Activated B cell treated with CpG ODN at 0.5 μM for 24 hours (primary cell): ENCODE results near the gene SLC8A2. TPM values are rescaled to one million over a fixed set of nuclear protein-coding genes. Genes with fewer than 3 reads are reported as not detected.

ENCODE experiments used
- ATAC-seq: fragments of 200-7000 bp; cut with Tn5 transposase; one replicate; pipeline ENCODE4 v1.10.0; 2021; ENCODE audit warnings: low read depth, mild to moderate bottlenecking, moderate library complexity
- CTCF ChIA-PET: fragments of 350-600 bp; sonication (Branson Sonifier 250); formaldehyde crosslinking; loops from one replicate; lab custom pipeline; 2021; ENCODE audit warnings: antibody characterized with exemption; lab: Charles Lee
- POLR2A ChIA-PET: fragments of 350-600 bp; sonication (Branson Sonifier 250); formaldehyde crosslinking; loops from one replicate; lab custom pipeline; 2021; ENCODE audit warnings: antibody characterized with exemption; lab: Charles Lee
- DNase-seq: peaks from one replicate; pipeline ENCODE4 v3.0.0; 2022
- H3K27ac Mint-ChIP-seq: one replicate; pipeline ENCODE4 v1.8.0; 2020; ENCODE audit warnings: mixed read lengths
- H3K27me3 Mint-ChIP-seq: one replicate; pipeline ENCODE4 v1.8.0; 2021; ENCODE audit warnings: mixed read lengths
- H3K36me3 Mint-ChIP-seq: one replicate; pipeline ENCODE4 v1.8.0; 2021; ENCODE audit warnings: low read depth, mixed read lengths
- H3K4me1 Mint-ChIP-seq: one replicate; pipeline ENCODE4 v1.8.0; 2021; ENCODE audit warnings: mixed read lengths
- H3K4me3 Mint-ChIP-seq: one replicate; pipeline ENCODE4 v1.8.0; 2020; ENCODE audit warnings: mild to moderate bottlenecking, mixed read lengths
- H3K9me3 Mint-ChIP-seq: one replicate; pipeline ENCODE4 v1.8.0; 2020; ENCODE audit warnings: mixed read lengths
- intact Hi-C: fragments of 100-400 bp; cut with micrococcal nuclease; formaldehyde crosslinking; loops from one replicate; pipeline ENCODE4 v1.15.1; 2024
- total RNA-seq: library from RNA; stranded (reverse); gene quantifications from 2 replicates; pipeline ENCODE4 v1.2.3, GENCODE V29; 2022
- TF ChIP-seq, protein P1 (sequence below): fragments of 200-600 bp; IDR thresholded peaks from one replicate; pipeline ENCODE4 v1.8.0; 2022; ENCODE audit warnings: antibody characterized with exemption, mild to moderate bottlenecking

SLC8A2 gene
- total RNA-seq, 1 donor from 2014 or later, result not detected

DNA sequence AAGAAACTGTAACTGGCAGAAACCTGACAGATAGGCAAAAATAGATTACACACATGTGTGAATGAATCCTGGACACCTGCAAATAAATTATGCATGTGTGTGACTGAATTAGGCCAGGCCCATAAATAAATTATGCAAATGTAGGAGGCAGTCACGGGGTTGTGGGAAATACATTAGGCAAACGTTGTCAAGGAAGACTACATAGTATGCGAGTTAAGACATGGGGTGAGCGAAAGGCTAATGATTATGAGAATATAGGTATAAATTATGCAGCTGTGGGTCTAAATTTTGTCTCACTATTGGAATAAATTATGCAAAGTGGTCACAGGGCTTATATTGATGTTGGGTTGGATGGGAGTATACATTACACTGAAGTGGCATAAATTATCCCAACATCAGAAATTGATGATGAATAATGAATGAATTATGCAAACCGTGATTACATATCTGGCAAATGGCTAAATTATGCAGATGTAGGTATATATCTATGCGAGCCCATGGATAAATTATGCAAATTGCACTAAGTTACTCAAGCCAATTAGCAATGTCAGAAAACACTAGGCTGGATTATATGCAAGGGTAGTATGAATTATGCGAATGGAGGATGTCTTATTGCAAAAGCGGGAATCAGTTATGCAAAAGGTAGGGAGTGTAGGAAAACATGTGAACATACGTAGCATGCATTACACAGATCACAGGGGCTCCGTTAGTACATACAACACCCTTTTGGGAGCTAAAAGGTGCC lies 6.8 kb downstream of the SLC8A2 start:
- Mint-ChIP-seq H3K4me3 (no peak overlapping the region), H3K27ac (no peak overlapping the region), H3K4me1 (no peaks in the 10 kb centered on the region), H3K27me3 (peaks cover 51% of the 10 kb centered on the region), H3K36me3 (no peaks in the 10 kb centered on the region), H3K9me3 (no peaks in the 10 kb centered on the region)
- TF ChIP-seq, protein P1, sequence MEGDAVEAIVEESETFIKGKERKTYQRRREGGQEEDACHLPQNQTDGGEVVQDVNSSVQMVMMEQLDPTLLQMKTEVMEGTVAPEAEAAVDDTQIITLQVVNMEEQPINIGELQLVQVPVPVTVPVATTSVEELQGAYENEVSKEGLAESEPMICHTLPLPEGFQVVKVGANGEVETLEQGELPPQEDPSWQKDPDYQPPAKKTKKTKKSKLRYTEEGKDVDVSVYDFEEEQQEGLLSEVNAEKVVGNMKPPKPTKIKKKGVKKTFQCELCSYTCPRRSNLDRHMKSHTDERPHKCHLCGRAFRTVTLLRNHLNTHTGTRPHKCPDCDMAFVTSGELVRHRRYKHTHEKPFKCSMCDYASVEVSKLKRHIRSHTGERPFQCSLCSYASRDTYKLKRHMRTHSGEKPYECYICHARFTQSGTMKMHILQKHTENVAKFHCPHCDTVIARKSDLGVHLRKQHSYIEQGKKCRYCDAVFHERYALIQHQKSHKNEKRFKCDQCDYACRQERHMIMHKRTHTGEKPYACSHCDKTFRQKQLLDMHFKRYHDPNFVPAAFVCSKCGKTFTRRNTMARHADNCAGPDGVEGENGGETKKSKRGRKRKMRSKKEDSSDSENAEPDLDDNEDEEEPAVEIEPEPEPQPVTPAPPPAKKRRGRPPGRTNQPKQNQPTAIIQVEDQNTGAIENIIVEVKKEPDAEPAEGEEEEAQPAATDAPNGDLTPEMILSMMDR, result no peak
- DNase-seq (no peak), ATAC-seq (no peak)
- ChIA-PET CTCF (no interaction called here), POLR2A (no interaction called here)
- intact Hi-C loops, result no loop called here

DNA sequence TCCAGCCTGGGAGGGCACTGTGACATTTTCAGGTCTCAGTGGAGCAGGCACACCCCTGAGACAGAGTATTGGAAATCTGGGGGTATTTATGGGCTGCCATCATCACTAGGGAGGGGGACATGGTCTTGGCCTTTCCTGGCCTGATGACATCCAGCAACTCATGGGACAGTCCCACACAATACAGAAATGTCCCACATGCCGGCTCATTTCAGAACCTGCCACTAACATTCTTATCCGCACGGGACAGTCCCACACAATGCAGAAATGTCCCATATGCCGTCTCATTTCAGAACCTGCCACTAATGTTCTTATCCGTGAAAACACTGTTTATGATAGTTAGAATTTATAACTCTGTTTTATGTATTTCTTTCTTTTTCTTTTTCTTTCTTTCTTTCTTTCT lies 9.8 kb downstream of the SLC8A2 start:
- H3K27ac Mint-ChIP-seq, result no peak overlapping the region
- TF ChIP-seq, protein P1, result no peak
- CTCF ChIA-PET, result no interaction called here

DNA sequence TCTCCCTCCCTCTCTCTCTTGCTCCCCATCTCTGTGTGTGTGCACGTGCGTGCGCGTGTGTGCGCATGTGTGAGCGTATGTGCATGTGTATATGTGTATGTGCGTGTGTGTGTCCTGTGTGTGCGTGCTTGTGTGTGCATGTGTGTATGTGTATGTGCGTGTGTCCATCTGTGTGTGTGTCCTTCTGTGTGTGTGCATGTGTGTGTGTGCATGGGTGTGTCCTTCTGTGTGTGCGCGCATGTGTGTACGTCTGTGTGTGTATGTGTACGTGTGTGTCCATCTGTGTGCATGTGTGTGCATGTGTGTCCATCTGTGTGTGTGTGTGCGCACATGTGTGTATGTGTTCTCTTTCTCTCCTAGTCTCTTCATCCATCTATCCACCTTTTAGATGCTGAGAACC lies 12.2 kb downstream of the SLC8A2 start:
- peaks cover 31% of the 10 kb centered on the region for H3K27me3 Mint-ChIP-seq
- POLR2A ChIA-PET, result no interaction called here
- CTCF ChIA-PET, result no interaction called here
- H3K4me1 Mint-ChIP-seq, result no peaks in the 10 kb centered on the region
- no peak for DNase-seq
- intact Hi-C loops, result no loop called here
- no peak for ATAC-seq
- H3K36me3 Mint-ChIP-seq, result no peaks in the 10 kb centered on the region
- TF ChIP-seq, protein P1, result no peak
- no peak overlapping the region for H3K27ac Mint-ChIP-seq
- peaks cover 5% of the 10 kb centered on the region for H3K9me3 Mint-ChIP-seq
- no peak overlapping the region for H3K4me3 Mint-ChIP-seq

More for the DNA sequence above, 9.8 kb downstream of the SLC8A2 start:
- H3K36me3 Mint-ChIP-seq, result no peaks in the 10 kb centered on the region
- DNase-seq (no peak), ATAC-seq (no peak)
- H3K4me1 Mint-ChIP-seq, result no peaks in the 10 kb centered on the region
- H3K9me3 Mint-ChIP-seq, result no peaks in the 10 kb centered on the region
- no peak overlapping the region for H3K4me3 Mint-ChIP-seq
- intact Hi-C loops, result no loop called here
- H3K27me3 Mint-ChIP-seq, result peaks cover 28% of the 10 kb centered on the region
- POLR2A ChIA-PET, result interaction anchor here (0.6 kb wide), 1 partner anchor 100 kb away, joined by 5 read pairs; no protein-coding TSS in a partner anchor

DNA sequence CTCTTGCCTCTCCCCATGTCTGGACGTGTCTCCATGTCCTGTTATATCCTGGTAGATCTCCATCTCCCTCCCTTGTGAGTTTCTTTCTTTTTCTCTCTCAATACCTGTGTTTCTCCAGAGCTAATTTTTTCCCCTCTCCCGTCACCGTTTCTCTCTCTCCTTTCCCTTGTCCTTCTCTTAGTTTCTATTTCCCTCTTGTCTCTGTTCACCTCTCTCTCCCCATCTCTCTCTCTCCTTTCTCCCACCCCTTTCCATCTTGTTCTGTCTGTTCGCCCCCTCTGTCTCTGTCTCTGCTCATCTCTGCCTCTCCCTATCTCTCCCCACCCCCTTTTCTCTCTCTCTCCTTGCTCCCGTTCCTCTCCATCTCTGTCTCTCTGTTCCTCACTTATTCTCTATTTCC lies 13.0 kb downstream of the SLC8A2 start:
- H3K27ac Mint-ChIP-seq, result no peak overlapping the region
- H3K4me1 Mint-ChIP-seq, result no peaks in the 10 kb centered on the region
- ChIA-PET CTCF (no interaction called here), POLR2A (no interaction called here)
- intact Hi-C loops, result no loop called here
- no peak for DNase-seq
- no peaks in the 10 kb centered on the region for H3K36me3 Mint-ChIP-seq
- ATAC-seq, result no peak
- no peak overlapping the region for H3K4me3 Mint-ChIP-seq
- TF ChIP-seq, protein P1, result no peak
- H3K27me3 Mint-ChIP-seq, result peaks cover 34% of the 10 kb centered on the region
- H3K9me3 Mint-ChIP-seq, result peaks cover 5% of the 10 kb centered on the region

DNA sequence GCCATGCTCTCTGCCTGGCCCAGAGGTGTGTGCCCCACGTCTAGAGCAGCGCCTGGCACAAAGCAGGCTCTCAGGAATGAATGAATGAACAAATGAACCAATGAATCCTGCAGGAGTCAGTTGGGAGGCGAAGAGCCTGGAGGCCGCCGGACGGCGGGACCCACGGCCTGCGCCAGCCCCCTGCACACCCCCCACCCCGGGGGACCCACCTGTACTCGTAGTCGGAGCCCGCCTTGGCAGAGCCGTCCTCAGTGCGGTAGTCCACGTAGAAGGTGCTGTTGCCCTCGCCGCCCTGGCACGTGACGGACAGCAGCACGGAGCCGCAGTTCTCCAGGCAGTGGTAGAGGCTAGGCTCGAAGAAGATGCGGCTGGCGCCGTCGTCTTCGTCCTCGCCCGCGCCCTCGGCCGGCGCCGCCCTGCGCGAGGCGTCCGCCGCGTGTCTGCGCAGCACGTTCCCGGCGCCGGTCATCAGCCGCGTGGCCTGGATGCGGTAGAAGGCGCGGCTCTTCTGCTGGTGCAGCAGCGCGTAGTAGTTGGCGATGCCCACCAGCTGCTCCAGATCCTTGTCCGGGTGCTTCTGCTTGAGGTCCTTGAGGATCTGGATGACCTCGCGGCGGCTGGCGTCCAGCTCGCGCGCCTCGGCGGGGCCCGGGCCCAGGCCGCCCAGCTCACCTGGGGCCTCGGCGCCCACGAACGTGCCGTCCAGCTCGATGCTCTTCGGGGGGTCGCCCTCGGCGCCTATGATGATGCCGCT lies 14.8 kb downstream of the SLC8A2 start:
- CTCF ChIA-PET, result no interaction called here
- ATAC-seq (no peak), DNase-seq (no peak)
- Mint-ChIP-seq H3K4me3 (no peak overlapping the region), H3K9me3 (peaks cover 5% of the 10 kb centered on the region), H3K36me3 (no peaks in the 10 kb centered on the region), H3K27me3 (peaks cover 32% of the 10 kb centered on the region), H3K4me1 (no peaks in the 10 kb centered on the region), H3K27ac (no peak overlapping the region)
- POLR2A ChIA-PET, result no interaction called here
- TF ChIP-seq, protein P1, result no peak
- intact Hi-C loops, result no loop called here
